NCI-H774 (cell line): ENCODE results near the gene NCAM2.
A peak's percentile ranks its signal among the peaks of the same experiment; 100 is the strongest.

Source experiments
- DNase-seq: peaks from one replicate; lab custom pipeline; 2025; lab: John Stamatoyannopoulos, UW

The NCAM2 gene

DNA sequence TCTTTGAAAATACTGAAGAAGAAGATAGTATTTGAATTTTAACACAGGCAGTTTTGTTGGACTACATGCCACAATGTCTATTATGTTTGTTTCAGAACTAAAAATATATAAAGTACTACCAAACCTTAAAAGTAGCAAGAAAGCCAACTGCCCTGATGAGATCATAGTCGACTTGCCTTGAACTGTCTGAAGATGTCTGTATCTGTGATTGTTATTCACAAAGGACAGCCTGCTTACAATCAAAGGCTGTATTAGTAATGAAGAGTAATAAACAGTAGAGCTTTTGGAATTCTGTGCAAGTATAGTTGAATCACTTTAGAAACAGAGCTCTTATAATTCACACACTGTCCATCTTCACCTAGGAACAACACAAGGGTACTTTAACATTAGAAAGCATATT, 228.3 kb downstream of the NCAM2 start:
- no peak for DNase-seq

- no peak for DNase-seq
These were observed 232.5 kb downstream of the NCAM2 start for GRCh38 chr21:21230672-21231071.

DNA sequence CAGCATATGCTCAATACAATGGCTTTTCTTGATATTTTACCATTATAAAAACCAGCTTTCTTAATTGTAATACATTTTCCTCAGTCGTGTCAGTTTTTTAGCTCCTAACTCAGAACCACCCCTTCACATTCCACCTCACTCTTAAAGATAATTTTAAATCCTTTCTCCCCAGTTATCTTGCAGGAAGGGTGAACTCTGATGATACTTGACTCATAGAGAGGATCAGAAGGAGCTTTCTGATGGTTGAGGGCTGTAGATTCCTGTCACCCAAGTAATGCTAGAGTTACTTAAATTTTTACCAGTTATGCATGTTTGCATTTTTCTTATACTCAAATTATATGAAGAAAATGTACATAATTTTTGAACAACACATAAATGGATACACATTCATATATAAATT, 233.7 kb downstream of the NCAM2 start:
- DNase-seq = no peak

GRCh38 chr21:21232320-21232719, 234.1 kb downstream of the NCAM2 start:
- DNase-seq = peak; percentile 10

- no peak for DNase-seq
These were observed 234.8 kb downstream of the NCAM2 start for GRCh38 chr21:21233051-21233450.

- no peak for DNase-seq
These were observed 238.8 kb downstream of the NCAM2 start for GRCh38 chr21:21236996-21237395.

GRCh38 chr21:21238629-21239400, 240.6 kb downstream of the NCAM2 start:
- no peak for DNase-seq

GRCh38 chr21:21241391-21241790, 243.2 kb downstream of the NCAM2 start:
- DNase-seq = no peak

GRCh38 chr21:21246007-21246406, 247.8 kb downstream of the NCAM2 start:
- no peak for DNase-seq

DNA sequence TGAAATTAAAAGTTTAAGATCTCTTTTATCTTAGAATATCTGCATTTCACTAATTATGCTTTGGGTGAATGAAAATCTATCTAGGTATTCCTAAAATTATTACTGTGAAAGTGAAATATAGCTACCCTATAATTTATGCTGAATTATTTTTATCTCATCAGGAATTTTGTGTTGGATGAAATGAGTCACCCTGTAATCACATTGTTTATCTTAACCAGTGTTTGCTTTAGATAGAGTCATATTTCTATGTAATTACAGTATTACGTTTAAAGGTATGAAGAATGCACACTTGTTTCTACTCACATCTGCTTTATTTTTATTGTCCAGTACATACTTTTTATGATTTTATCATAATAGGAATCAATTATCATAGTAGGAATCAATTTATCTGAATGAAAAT, 249.2 kb downstream of the NCAM2 start:
- DNase-seq = no peak

- DNase-seq = no peak
These were observed 263.8 kb downstream of the NCAM2 start for GRCh38 chr21:21262048-21262447.

DNA sequence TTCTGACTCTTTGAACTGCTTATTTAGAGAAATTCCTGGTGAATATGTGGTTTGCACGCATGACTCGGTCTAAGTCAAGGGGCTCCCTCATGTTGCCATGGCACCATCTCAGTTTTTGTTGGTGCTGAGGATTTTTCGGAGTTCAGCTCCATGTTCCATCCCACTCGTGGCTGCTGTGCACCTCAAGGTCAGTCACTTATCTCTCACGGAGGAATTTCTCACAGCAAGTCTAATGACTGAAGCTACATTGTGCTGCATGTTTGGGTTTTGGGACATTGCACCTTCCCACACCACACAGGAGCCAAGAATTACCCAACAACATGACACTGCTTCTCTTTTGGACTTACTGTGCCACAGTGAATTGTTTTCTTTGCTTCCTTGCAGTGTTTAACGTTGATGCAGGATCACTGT, 269.9 kb downstream of the NCAM2 start:
- no peak for DNase-seq

DNA sequence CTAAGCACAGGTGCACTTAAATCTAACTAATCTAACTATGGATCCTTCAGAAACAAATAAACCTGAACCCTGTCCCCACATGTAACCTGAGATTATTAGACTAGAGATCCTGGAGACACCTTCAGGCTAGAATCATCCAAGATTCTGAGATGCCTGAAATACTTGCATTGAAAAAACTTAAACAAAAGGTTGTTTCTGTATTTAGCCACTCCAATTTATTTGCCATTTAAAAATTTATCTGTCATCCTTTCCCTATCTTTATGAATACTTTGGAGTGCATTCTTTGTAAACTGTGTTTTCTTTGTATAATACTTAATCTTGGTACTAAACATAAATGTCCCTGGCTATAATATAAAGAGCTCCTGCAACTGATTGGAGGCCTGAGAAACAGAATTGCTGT, 270.7 kb downstream of the NCAM2 start:
- no peak for DNase-seq

- DNase-seq = no peak
These were observed 281.1 kb downstream of the NCAM2 start for GRCh38 chr21:21279193-21279901.

DNA sequence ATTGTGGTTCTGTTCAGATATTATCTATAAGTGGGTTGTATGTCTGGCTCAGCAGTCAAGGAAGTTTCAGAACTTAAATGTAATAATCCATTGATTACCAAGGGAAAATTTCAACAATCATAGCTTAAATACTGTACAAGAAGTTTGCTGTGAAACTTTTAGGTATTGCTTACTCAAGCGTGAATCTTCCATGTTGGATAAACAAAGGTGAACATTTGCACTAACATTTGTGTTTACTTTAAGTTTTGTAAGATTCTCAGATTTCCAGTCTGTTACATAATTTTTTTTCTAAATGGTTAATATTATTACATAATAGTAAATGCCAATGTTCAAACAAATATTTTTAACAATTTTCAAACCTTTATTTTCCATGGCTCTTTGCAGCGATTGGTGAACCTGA, 285.6 kb downstream of the NCAM2 start:
- no peak for DNase-seq

- no peak for DNase-seq
These were observed 288.1 kb downstream of the NCAM2 start for GRCh38 chr21:21286170-21286798.

GRCh38 chr21:21290751-21291150, 292.5 kb downstream of the NCAM2 start:
- DNase-seq = no peak

GRCh38 chr21:21291883-21292569, 293.8 kb downstream of the NCAM2 start:
- no peak for DNase-seq

- no peak for DNase-seq
These were observed 297.1 kb downstream of the NCAM2 start for GRCh38 chr21:21295303-21295702.

DNA sequence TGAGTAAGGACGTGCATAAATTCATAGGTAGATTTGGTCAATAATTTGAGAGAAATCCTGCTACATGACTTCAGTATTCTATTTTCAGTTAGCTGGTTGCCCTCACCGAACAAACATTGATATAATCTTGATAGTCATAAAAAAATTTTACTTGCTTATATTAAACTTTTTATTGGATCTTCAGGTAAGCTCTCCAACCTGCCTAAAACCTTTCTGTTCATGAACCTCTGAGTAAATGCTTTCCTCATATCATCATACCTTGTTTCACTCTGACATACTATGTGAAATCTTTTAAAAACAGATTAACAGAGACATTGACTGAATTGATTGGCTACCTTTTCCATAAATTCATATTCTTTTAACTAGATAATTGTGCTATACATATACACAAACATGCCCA, 299.0 kb downstream of the NCAM2 start:
- no peak for DNase-seq

- no peak for DNase-seq
These were observed 302.8 kb downstream of the NCAM2 start for GRCh38 chr21:21301013-21301412.

DNA sequence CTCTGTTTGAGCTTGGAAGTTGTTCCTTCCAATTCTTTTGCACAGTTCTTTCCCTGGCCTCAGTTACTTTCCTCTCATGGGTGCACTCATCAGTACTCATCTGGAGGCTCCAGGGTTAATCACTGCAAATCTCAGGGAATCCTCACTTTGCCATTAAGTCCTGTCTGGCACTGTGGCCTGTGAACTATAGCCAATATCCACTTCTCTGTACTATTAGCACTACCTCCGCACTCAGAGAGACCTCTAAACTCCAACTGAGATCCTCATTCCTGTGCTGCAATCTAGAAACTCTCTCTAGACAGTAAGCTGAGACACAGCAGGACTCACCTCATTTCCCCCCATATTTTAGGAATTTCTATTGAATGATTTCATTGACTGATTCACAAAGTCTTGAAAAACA, 311.3 kb downstream of the NCAM2 start:
- DNase-seq = no peak

DNA sequence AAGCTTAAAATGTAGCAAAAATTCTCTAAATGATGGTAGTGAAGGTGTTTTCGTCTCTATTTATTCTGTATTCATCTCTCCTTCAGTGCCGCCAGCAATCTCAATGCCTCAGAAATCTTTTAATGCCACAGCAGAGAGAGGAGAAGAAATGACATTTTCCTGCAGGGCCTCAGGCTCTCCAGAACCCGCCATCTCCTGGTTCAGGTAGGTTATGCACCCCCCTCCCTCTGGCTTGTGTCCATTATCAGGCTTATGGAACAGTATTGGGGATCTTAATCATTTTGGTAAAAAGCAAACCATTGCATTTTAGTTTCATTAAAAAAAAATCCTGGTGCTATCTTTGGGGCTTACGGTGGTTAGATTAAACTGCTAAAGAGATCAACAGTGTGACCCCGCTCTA, 326.1 kb downstream of the NCAM2 start:
- DNase-seq = no peak
